T47D (cell line): Measurements from ENCODE around the gene RPS27L.
"Not testable (repeated sequence)": the region's sequence is repeated elsewhere in the genome, so short reads cannot be mapped to it uniquely, and the experiment has no call there.

Experiments
- DNase-seq, 2 experiments: peaks; one replicate each; pipeline versions ENCODE4 v3.0.0 to v3.0.0-alpha.2; 2011 to 2012; ENCODE audit warnings: low read depth in 1 of 2, low spot score in 1 of 2
- JUND ChIP-seq: IDR thresholded peaks from 2 replicates; pipeline ENCODE4 v1.6.1; 2012; ENCODE audit warnings: low read depth
- in situ Hi-C: cut with HindIII; loops from 2 replicates; pipeline ENCODE4 v1.10.0; 2016; ENCODE audit warnings: low sequenced_read_pairs, low pct_unique_long_range_greater_than_20kb

RPS27L gene

DNA sequence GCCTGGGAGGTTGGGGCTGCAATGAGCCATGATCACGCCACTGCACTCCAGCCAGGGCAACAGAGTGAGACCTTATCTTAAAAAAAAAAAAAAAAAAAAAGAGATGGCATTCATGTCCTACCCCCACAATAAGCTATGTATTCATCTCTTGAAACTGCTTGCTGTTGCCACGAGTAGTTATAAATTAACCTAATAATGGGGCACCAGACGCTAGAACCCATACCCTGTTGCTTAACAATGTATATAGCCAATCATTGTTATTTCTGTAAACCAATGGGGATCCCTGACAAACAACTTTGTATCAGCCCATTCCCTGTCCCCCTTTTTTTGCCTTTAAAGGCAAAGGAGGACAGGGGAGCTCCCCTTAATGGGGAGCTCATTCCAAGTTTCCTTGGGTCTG lies 38.4 kb downstream of the RPS27L start:
- in situ Hi-C loops, result no loop called here
- no peak for DNase-seq
- no peak for TF ChIP-seq JUND

DNA sequence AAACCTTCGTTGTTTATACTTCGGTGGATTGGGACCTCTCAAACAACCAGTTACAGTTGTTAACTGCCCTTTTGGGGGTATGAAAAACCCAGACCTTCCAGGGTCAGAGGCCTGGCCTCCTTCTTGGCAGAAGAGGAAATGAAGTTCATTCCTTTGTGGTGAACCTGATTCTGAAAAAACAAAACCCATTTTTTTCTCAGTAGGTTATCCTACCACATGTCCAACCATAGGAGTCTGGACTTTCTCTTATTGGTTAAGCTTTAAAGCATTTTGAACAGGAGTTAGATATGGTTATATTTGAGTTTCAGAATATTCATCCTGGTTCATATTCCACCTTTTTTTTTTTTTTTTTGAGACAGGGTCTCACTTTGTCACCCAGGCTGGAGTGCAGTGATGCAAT lies 42.8 kb downstream of the RPS27L start:
- DNase-seq, result no peak
- in situ Hi-C loops, result no loop called here
- no peak for TF ChIP-seq JUND

DNA sequence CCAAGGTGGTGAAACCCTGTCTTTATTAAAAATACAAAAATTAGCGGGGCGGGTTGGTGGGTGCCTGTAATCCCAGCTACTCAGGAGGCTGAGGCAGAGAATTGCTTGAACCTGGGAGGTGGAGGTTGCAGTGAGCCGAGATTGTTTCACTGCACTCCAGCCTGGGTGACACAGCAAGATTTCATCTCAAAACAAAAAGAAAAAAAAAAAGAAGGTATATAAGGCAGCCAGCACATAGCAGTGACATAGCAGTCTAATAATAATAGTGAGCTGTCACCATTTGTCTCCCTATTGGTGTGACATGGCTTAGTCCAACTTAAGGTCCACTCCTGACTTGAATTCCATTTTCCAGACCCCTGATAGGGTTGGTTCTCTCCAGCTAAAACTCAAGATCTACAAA lies 44.4 kb downstream of the RPS27L start:
- in situ Hi-C loops, result no loop called here
- DNase-seq, result no peak
- TF ChIP-seq JUND, result no peak

DNA sequence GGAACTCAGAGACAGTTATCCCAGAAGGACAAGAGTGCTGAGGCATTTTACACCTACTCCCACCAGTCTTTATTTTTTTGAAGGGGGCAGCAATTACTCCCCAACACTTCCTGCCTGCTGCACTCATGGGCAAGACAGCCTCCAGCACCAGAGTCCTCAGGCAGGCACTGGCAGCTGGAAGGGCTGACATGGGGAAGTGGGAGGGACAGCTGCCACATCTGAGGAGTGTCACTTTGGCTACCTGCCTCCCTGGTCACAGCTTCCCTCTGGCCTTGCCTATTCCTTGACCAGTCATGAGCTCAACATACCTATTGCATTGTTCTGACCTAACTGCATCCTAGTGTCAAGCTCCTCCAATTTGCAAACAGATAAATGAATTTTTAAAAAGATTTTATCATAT lies 45.8 kb downstream of the RPS27L start:
- in situ Hi-C loops, result no loop called here
- no peak for TF ChIP-seq JUND
- DNase-seq, result no peak

DNA sequence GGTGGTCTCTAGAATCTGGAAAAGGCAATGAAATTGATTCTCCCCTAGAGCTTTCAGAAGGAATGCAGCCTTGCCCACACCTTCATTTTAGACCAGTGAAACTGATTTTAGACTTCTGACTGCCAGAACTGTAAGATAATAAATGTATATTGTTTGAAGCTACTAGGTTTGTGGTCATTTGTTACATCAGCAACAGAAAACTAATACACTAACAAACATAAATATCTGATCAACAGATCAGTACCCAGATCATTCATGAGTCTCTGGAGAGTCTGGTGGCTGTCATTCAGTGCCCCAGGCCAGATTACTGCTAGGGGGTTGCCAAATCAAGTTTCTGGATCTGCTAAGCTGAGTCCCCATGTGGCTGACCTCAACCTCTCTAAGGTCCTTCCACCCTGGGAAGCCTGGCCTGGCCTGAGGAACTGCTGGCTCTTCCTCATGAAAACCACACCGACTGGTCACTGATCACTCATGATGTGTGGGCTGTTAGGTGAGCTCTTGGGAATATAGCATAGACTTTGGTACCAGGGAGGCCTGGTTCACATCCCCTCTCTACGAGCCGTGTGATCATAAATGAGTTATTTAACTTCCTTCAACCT lies 46.8 kb downstream of the RPS27L start:
- DNase-seq, result peak in 1 of 2 experiments; percentile 30
- in situ Hi-C loops, result no loop called here
- no peak for TF ChIP-seq JUND

DNA sequence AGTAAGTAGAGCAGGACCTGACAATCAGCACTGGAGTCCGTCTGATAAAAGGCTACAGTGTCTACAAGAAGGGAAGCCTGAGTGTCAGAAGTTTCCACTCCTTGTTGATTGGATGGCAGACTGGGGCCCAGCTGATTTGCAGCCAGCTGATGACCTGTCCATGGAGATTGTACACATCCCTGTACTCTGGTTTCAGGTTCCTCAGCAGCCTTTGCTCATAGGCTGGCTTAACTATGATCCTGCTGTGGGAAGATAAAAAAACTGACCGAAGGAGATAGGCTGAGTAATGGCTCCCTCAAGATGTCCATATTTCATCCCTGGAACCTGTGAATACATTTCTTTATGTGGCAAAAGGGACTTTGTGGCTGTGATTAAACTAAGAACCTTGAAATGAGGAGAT lies 47.4 kb downstream of the RPS27L start:
- in situ Hi-C loops, result no loop called here
- TF ChIP-seq JUND, result no peak

DNA sequence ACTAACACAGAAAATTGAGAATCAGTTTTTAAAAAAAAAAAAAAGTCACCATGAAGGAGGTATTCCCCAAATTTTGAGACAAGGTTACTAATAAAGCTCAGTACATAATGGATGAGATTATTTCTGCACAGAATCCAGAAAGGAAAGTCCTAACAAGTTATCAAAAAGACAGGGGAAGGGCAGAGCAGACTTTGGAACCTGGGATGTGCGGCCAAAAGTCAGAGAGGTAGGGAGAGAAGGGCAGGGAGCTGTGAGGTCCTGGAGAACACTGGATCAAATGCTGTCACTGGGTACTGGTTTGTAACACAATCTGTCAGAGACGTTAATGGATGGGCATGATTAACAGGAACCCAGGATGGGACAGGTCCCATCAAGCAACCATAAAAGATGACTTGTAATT lies 47.8 kb downstream of the RPS27L start:
- in situ Hi-C loops, result no loop called here
- no peak for TF ChIP-seq JUND
- DNase-seq, result no peak

More for the DNA sequence above, 47.4 kb downstream of the RPS27L start:
- DNase-seq, result no peak

DNA sequence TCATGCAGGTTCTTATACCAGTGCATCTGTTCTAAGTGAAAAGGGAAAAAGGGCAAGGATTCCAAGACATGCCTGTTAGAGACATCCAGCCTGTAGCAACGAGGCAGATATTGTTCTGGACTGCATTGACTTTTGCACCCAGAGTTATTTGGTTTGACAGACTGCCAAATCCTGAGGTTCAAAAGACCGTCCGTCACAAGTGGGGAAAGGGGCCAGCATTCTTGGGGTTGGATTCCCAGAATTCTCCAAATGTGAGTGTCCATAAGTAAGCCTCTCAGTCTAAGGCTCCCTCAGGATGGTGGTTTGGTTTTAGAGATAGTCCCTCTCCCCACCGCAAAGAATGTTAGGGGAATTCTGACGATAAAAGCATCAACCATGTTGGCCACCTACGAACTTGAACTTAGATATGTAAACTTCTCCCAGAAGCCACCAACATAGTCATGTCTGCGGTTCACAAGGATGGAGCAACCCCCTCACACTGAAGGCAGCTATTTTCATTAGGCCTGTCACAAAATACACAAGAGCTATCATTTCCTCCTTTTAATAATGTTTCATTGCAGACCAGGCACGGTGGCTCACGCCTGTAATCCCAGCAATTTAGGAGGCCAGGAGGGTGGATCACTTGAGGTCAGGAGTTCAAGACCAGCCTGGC lies 49.3 kb downstream of the RPS27L start:
- no peak for TF ChIP-seq JUND
- in situ Hi-C loops, result no loop called here
- DNase-seq, result no peak

DNA sequence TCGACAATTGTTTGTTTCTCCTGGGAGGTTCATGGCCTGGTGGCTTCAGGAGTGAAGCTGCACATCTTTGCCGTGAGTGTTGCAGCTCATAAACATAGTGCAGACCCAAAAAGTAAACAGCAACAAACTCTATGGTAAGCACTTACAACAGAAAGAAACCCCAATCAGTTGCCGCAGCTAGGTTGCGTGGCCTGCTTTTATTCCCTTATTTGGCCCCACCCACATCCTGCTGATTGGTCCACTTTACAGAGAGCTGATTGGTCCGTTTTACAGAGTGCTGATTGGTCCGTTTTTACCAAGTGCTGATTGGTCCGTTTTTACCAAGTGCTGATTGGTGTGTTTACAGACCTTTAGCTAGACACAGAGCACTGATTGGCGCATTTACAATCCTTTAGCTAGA lies 51.9 kb downstream of the RPS27L start:
- DNase-seq, in situ Hi-C loops: not testable (repeated sequence)

DNA sequence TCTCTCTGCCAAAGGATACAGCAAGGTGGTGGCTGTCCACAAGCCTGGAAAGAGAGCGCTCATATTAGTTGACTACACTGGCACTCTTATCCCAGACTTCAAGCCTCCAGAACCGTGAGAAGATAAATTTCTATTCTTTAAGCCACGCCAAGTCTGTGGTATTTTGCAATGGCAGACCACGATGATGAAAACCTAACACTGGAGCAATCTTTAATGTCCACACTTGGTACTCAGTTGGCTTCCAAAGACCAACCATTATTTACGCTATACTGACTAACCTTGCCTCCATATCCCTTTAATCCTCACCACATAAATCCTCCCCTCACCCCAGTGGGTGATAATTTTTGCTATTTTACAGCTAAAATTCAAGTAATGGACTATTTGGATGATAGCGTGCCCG lies 52.5 kb downstream of the RPS27L start:
- no peak for DNase-seq
- in situ Hi-C loops, result no loop called here
- TF ChIP-seq JUND, result no peak

DNA sequence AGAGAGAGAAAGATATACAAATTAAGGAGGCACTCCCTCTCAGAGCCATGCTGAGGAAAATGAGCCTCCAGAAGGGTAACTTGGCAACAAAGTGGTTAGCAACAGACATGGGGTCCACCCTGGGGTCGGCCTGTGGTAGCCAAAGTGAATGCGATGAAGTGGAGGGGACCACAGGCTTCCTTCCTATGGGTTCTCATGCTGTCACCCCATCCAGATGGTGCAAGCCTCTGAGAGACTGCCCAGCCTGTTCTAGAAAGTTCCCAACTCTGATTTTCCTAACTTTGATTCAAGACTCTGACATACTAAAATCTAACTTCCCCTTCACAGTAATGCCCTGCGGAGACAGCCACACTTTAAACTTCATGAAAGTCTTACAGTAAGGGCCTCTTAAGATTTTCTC lies 53.9 kb downstream of the RPS27L start:
- DNase-seq, result no peak
- TF ChIP-seq JUND, result no peak
- in situ Hi-C loops, result no loop called here

DNA sequence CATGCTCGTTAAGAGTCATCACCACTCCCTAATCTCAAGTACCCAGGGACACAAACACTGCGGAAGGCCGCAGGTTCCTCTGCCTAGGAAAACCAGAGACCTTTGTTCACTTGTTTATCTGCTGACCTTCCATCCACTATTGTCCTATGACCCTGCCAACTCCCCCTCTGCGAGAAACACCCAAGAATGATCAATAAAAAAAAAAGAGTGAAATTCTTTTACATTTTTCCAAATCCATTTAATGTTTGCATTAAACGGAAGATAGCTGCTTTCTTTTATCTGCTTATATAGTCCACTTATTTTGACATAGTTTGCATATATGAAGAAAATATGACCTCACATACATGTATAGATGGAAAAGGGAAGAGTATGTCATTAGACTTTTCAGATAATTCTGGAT lies 57.7 kb downstream of the RPS27L start:
- in situ Hi-C loops, DNase-seq: not testable (repeated sequence)

DNA sequence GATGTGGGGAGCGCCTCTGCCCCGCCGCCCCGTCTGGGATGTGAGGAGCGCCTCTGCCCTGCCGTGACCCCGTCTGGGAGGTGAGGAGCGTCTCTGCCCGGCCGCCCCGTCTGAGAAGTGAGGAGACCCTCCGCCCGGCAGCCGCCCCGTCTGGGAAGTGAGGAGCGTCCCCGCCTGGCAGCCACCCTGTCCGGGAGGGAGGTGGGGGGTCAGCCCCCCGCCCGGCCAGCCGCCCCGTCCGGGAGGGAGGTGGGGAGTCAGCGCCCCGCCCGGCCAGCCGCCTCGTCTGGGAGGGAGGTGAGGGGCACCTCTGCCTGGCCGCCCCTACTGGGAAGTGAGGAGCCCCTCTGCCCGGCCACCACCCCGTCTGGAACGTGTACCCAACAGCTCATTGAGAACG lies 58.4 kb downstream of the RPS27L start:
- DNase-seq, in situ Hi-C loops: not testable (repeated sequence)
